ENCODE results near the gene PDE4A.

DNA sequence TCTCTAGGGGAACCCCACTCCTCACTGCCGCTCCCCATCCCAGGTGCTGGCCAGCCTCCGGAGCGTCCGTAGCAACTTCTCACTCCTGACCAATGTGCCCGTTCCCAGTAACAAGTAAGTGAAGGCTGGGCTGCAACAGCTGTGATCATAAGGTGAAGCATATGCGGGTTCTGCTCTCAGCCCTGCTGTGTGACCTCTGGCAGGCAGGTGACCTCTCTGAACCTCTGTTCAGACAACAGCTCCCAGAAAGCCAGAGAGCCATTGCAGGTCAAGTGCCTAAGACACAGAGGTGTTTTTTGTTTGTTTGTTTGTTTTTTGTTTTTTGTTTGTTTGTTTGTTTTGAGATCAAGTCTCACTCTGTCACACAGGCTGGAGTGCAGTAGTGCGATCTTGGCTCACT lies 28.7 kb downstream of the PDE4A start:
- TF ChIP-seq POLR2A (IDR thresholded peaks at IDR 0.05; ENCODE audit: low read length) (no peak), GATA1 (IDR thresholded peaks at IDR 0.05; ENCODE audit: low read depth, low read length) (no peak)
